B cell (primary cell): ENCODE data around the gene DNAJA2. TPM values are rescaled to one million over a fixed set of nuclear protein-coding genes. Genes with fewer than 3 reads are reported as not detected.
"Not testable (repeated sequence)": the region's sequence is repeated elsewhere in the genome, so short reads cannot be mapped to it uniquely, and the experiment has no call there.

Experiments used
- ATAC-seq: fragments of 200-7000 bp; cut with Tn5 transposase; one replicate; pipeline ENCODE4 v1.10.0; 2021; ENCODE audit warnings: low read depth, mild to moderate bottlenecking, moderate number of reproducible peaks, moderate library complexity
- CTCF ChIA-PET: fragments of 350-600 bp; sonication (Branson Sonifier 250); formaldehyde crosslinking; loops from one replicate; lab custom pipeline; 2021; ENCODE audit warnings: antibody characterized with exemption, inconsistent platforms; lab: Charles Lee
- POLR2A ChIA-PET: fragments of 350-600 bp; sonication (Branson Sonifier 250); formaldehyde crosslinking; loops from one replicate; lab custom pipeline; 2021; ENCODE audit warnings: antibody characterized with exemption; lab: Charles Lee
- DNase-seq: peaks from one replicate; pipeline ENCODE4 v3.0.0; 2013
- H2AFZ ChIP-seq: 2 replicates; pipeline ENCODE4 v1.6.1; 2012; ENCODE audit warnings: mild to moderate bottlenecking, low read depth, low read length; ENCODE audit not compliant: insufficient read depth, poor library complexity, severe bottlenecking
- H3K27ac ChIP-seq, 2 donors: 1 replicate in 1 of 2; 2 replicates in 1 of 2; pipeline ENCODE4 v1.5.1; 2012 to 2013; ENCODE audit warnings: low read length in 2 of 2, mild to moderate bottlenecking in 2 of 2, moderate library complexity in 1 of 2
- H3K27me3 ChIP-seq, 4 experiments: fragments of 200-600 bp in 1 of 4; sonication (generic) in 1 of 4; replicated peaks in 1 of 4; 1 replicate in 2 of 4; 2 replicates in 2 of 4; pipeline versions ENCODE4 v1.6.1 to v1.7.0; 2013 to 2016; ENCODE audit warnings: low read length in 3 of 4, mild to moderate bottlenecking in 2 of 4, mixed read lengths in 1 of 4, moderate library complexity in 1 of 4; ENCODE audit not compliant: insufficient read depth in 4 of 4, control insufficient read depth in 3 of 4; ENCODE audit errors: control extremely low read depth in 1 of 4
- H3K36me3 ChIP-seq, 2 experiments: replicated peaks in 1 of 2; 1 replicate in 1 of 2; 2 replicates in 1 of 2; pipeline versions ENCODE4 v1.6.1 to v1.7.1; 2013; ENCODE audit warnings: low read length in 1 of 2; ENCODE audit not compliant: insufficient read depth in 2 of 2, control insufficient read depth in 1 of 2; ENCODE audit errors: control extremely low read depth in 1 of 2, extremely low read depth in 1 of 2
- H3K4me1 ChIP-seq, 2 donors: fragments of 200-600 bp in 1 of 2; sonication (generic) in 1 of 2; 1 replicate in 1 of 2; 2 replicates in 1 of 2; pipeline versions ENCODE4 v1.5.1 to v1.6.1; 2013 to 2017; ENCODE audit warnings: low read length in 2 of 2; ENCODE audit not compliant: control insufficient read depth in 2 of 2, insufficient read depth in 2 of 2
- H3K4me2 ChIP-seq: replicated peaks from 2 replicates; pipeline ENCODE3; 2012; ENCODE audit warnings: mild to moderate bottlenecking, low read depth, low read length; ENCODE audit not compliant: poor library complexity, severe bottlenecking
- H3K4me3 ChIP-seq, 5 experiments: fragments of 200-600 bp in 1 of 5; sonication (generic) in 1 of 5; 1 replicate in 3 of 5; 2 replicates in 2 of 5; pipeline versions ENCODE4 v1.5.1 to v1.7.0; 2011 to 2016; ENCODE audit warnings: low read length in 4 of 5, mild to moderate bottlenecking in 4 of 5, low read depth in 2 of 5, control low read depth in 1 of 5, moderate library complexity in 1 of 5; ENCODE audit not compliant: insufficient read depth in 1 of 5; ENCODE audit errors: control extremely low read depth in 1 of 5, extremely low read depth in 1 of 5
- H3K79me2 ChIP-seq: fragments of 200-600 bp; sonication (generic); one replicate; pipeline ENCODE4 v1.6.0; 2016; ENCODE audit warnings: low read length; ENCODE audit not compliant: control insufficient read depth, insufficient read depth
- H3K9ac ChIP-seq: fragments of 200-600 bp; sonication (generic); 2 replicates; pipeline ENCODE4 v1.6.1; 2017; ENCODE audit warnings: mild to moderate bottlenecking, low read length, moderate library complexity
- H3K9me3 ChIP-seq, 3 donors: one replicate each; pipeline versions ENCODE4 v1.6.1 to v1.7.1; 2013; ENCODE audit warnings: low read length in 2 of 3; ENCODE audit not compliant: control insufficient read depth in 2 of 3, insufficient read depth in 1 of 3; ENCODE audit errors: control extremely low read depth in 1 of 3
- H4K20me1 ChIP-seq: 2 replicates; pipeline ENCODE4 v1.6.0; 2012; ENCODE audit warnings: mild to moderate bottlenecking, low read length; ENCODE audit not compliant: insufficient read depth, control insufficient read depth, poor library complexity, severe bottlenecking
- H3K27ac Mint-ChIP-seq: one replicate; pipeline ENCODE4 v1.8.0; 2021; ENCODE audit warnings: mixed read lengths
- H3K27me3 Mint-ChIP-seq: one replicate; pipeline ENCODE4 v1.8.0; 2021; ENCODE audit warnings: mixed read lengths
- H3K4me1 Mint-ChIP-seq: one replicate; pipeline ENCODE4 v1.8.0; 2021; ENCODE audit warnings: mixed read lengths
- H3K4me3 Mint-ChIP-seq: one replicate; pipeline ENCODE4 v1.8.0; 2021; ENCODE audit warnings: mixed read lengths
- H3K9me3 Mint-ChIP-seq: one replicate; pipeline ENCODE4 v1.8.0; 2022; ENCODE audit warnings: mixed read lengths; ENCODE audit not compliant: insufficient read depth
- EZH2 ChIP-seq: IDR thresholded peaks from 2 replicates; pipeline ENCODE4 v1.6.1; 2012; ENCODE audit warnings: borderline replicate concordance, low read depth, mild to moderate bottlenecking, moderate library complexity, low read length; ENCODE audit not compliant: insufficient read depth, poor library complexity, severe bottlenecking
- WGBS: methylation state at CpG from one replicate; pipeline ENCODE4 v1.1.5; 2013; ENCODE audit warnings: missing lambda C conversion rate; ENCODE audit not compliant: insufficient coverage; 5-methylcytosine and 5-hydroxymethylcytosine counted together
- intact Hi-C: fragments of 100-400 bp; cut with micrococcal nuclease; formaldehyde crosslinking; loops from one replicate; pipeline ENCODE4 v1.10.0; 2022
- polyA plus RNA-seq: library from polyadenylated mRNA; depleted of rRNA; stranded (reverse); fragments of >200 nt; gene quantifications from 2 replicates; pipeline ENCODE4 v1.2.3, GENCODE V29; 2012
- total RNA-seq, 2 donors: library from RNA; stranded (reverse); fragments of 120-200 nt in 1 of 2; gene quantifications; 1 replicate in 1 of 2; 2 replicates in 1 of 2; pipeline versions ENCODE4 v1.2.3 to v1.2.4, GENCODE V29; 2013 to 2022
- TF ChIP-seq, protein P1 (sequence below): fragments of 200-600 bp; IDR thresholded peaks from one replicate; pipeline ENCODE4 v1.8.0; 2022; ENCODE audit warnings: antibody characterized with exemption, mild to moderate bottlenecking

Gene DNAJA2
- total and polyA plus RNA-seq, 2 donors (not counting 1 experiment from before 2014, with no cell fraction given) = 8.8 to 57.0 TPM

DNA sequence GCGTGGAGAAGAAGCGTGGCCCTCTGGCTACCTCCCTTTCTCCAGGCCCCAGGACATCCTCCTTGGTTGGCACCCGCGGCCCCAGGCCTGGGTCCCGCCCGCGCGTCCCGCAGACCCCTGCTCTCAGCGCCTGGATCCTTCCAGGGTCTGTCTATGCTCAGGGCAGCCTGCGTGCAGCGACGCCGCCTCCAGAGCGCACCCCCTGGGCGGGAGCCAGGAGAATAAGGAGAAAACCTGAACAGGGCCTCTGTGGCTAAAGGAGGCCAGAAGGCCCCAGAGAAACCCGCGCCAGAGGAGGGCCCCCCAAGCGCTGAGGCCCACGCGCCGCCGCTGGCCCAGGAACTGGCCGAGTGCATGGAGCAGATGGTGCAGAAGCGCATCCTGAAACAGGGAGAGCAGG lies 40.4 kb upstream of the DNAJA2 start:
- peaks cover 23 to 29% of the 10 kb centered on the region in 2 donors for H3K4me1 ChIP-seq
- Mint-ChIP-seq H3K4me1 (peaks cover 24% of the 10 kb centered on the region), H3K9me3 (no peaks in the 10 kb centered on the region), H3K27me3 (no peaks in the 10 kb centered on the region), H3K27ac (no peak overlapping the region), H3K4me3 (no peak overlapping the region)
- H3K36me3 ChIP-seq = no peaks in the 10 kb centered on the region
- ChIA-PET CTCF (no interaction called here), POLR2A (no interaction called here)
- no peak overlapping the region for H2AFZ ChIP-seq
- ATAC-seq (no peak), DNase-seq (no peak)
- H3K27me3 ChIP-seq = no peaks in the 10 kb centered on the region
- H3K4me3 ChIP-seq = no peak overlapping the region
- no peaks in the 10 kb centered on the region for H3K79me2 ChIP-seq
- WGBS = 98% methylated on average over 25 of the region's 25 CpGs
- TF ChIP-seq EZH2 = no peak
- TF ChIP-seq, protein P1, sequence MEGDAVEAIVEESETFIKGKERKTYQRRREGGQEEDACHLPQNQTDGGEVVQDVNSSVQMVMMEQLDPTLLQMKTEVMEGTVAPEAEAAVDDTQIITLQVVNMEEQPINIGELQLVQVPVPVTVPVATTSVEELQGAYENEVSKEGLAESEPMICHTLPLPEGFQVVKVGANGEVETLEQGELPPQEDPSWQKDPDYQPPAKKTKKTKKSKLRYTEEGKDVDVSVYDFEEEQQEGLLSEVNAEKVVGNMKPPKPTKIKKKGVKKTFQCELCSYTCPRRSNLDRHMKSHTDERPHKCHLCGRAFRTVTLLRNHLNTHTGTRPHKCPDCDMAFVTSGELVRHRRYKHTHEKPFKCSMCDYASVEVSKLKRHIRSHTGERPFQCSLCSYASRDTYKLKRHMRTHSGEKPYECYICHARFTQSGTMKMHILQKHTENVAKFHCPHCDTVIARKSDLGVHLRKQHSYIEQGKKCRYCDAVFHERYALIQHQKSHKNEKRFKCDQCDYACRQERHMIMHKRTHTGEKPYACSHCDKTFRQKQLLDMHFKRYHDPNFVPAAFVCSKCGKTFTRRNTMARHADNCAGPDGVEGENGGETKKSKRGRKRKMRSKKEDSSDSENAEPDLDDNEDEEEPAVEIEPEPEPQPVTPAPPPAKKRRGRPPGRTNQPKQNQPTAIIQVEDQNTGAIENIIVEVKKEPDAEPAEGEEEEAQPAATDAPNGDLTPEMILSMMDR = no peak
- H3K4me2 ChIP-seq = no peak overlapping the region
- H3K27ac ChIP-seq = no peak overlapping the region
- no peak overlapping the region for H3K9ac ChIP-seq
- intact Hi-C loops = no loop called here
- no peaks in the 10 kb centered on the region for H4K20me1 ChIP-seq
- H3K9me3 ChIP-seq = peaks cover 0 to 11% (median 3%) of the 10 kb centered on the region in 3 donors

DNA sequence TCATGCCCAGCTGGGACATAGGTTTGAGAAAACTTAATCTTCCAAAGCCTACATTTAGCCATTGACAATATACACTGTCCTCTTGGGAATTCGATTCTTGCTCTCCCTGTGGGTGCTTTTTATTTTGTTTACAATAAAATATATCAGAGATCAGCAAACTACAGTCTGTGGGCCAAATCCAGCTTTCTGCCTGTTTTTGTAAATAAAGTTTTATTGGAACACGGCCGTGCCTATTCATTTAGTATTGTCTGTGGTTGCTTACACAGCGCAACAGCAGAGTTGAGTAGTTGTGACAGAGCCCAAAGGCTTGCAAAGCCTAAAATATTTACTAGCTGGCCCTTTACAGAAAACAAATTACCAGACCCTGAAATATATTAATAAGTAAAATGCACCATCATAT lies 39.7 kb upstream of the DNAJA2 start:
- no CpG with 5 or more reads among the region's 4 CpGs for WGBS
- ChIA-PET POLR2A (no interaction called here), CTCF (no interaction called here)
- ATAC-seq (no peak), DNase-seq (no peak)
- no peak for TF ChIP-seq EZH2
- TF ChIP-seq, protein P1 = no peak
- no peak overlapping the region for H3K4me3 Mint-ChIP-seq
- no peak overlapping the region for H2AFZ ChIP-seq
- no peak overlapping the region for H3K27ac Mint-ChIP-seq
- peaks cover 17 to 22% of the 10 kb centered on the region in 2 donors for H3K4me1 ChIP-seq
- no peaks in the 10 kb centered on the region for H3K79me2 ChIP-seq
- H3K36me3 ChIP-seq = no peaks in the 10 kb centered on the region
- no peaks in the 10 kb centered on the region for H3K9me3 Mint-ChIP-seq
- H3K9ac ChIP-seq = no peak overlapping the region
- no peak overlapping the region for H3K4me3 ChIP-seq
- intact Hi-C loops = no loop called here
- H3K4me1 Mint-ChIP-seq = peaks cover 17% of the 10 kb centered on the region
- H3K4me2 ChIP-seq = no peak overlapping the region
- H3K27me3 ChIP-seq = no peaks in the 10 kb centered on the region
- no peak overlapping the region for H3K27ac ChIP-seq
- no peaks in the 10 kb centered on the region for H4K20me1 ChIP-seq
- H3K9me3 ChIP-seq = peaks cover 0 to 8% (median 3%) of the 10 kb centered on the region in 3 donors
- H3K27me3 Mint-ChIP-seq = no peaks in the 10 kb centered on the region

DNA sequence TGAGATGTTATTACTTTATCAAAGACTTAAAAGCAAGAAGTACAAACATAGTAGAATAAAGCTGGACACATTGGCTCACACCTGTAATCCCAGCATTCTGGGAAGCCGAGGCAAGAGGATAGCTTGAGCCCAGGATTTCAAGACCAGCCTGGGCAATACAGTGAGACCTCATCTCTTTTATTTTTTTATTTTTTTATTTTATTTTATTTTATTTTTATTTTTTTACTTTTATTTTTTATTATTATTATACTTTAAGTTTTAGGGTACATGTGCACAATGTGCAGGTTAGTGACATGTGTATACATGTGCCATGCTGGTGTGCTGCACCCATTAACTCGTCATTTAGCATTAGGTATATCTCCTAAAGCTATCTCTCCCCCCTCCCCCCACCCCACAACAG lies 37.3 kb upstream of the DNAJA2 start:
- H2AFZ ChIP-seq, CTCF ChIA-PET, H3K4me1 Mint-ChIP-seq, H3K9ac ChIP-seq, ATAC-seq, H3K27ac ChIP-seq, H3K9me3 ChIP-seq, H3K4me2 ChIP-seq, DNase-seq, H3K27ac Mint-ChIP-seq, H3K79me2 ChIP-seq, intact Hi-C loops, H3K27me3 Mint-ChIP-seq, H3K4me1 ChIP-seq, H3K36me3 ChIP-seq, H3K27me3 ChIP-seq, H3K4me3 Mint-ChIP-seq, H4K20me1 ChIP-seq, H3K4me3 ChIP-seq, POLR2A ChIA-PET, H3K9me3 Mint-ChIP-seq: not testable (repeated sequence)
- no CpG with 5 or more reads among the region's 2 CpGs for WGBS
